RWPE1 (cell line): ENCODE measurements around the gene THRB.

ENCODE experiments used
- CTCF ChIA-PET: fragments of 350-600 bp; sonication (Branson Sonifier 250); formaldehyde crosslinking; extraction: SDS; loops from one replicate; lab custom pipeline; 2021; lab: Yijun Ruan, JAX
- POLR2A ChIA-PET: fragments of 400-600 bp; formaldehyde crosslinking; extraction: SDS; loops from one replicate; lab custom pipeline; 2020; ENCODE audit warnings: antibody characterized with exemption; ENCODE audit not compliant: low non-redundant PET; lab: Yijun Ruan, JAX
- DNase-seq: peaks from one replicate; pipeline ENCODE4 v3.0.0; 2012; ENCODE audit warnings: low spot score
- H3K27ac ChIP-seq: fragments of 450-650 bp; 2 replicates; pipeline ENCODE4 v1.5.1; 2017
- CTCF ChIP-seq: fragments of 450-650 bp; conservative IDR thresholded peaks from 2 replicates; pipeline ENCODE4 v1.5.1; 2017; ENCODE audit warnings: low read depth, mild to moderate bottlenecking

THRB gene

DNA sequence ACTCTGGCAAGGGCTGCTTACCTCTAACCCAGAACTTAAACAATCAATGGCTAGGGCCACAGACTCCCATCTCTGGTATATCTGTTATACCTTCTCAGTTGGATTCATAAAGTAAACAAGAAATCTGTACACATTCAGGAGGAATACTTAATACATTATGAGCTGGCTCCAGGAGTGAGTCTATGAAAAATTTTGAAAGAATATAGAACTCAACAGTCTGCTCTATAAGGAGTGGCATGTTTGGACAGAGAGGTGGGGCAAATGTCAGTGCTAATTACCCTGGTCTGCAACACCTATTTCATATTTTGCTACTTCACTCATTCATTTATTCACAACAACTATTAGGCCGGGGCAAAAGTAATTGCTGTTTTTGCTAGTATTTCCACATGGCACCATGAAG is 245.1 kb downstream of the THRB start:
- DNase-seq = no peak
- no peak for TF ChIP-seq CTCF
- H3K27ac ChIP-seq = no peak overlapping the region
- ChIA-PET POLR2A (no interaction called here), CTCF (no interaction called here)

DNA sequence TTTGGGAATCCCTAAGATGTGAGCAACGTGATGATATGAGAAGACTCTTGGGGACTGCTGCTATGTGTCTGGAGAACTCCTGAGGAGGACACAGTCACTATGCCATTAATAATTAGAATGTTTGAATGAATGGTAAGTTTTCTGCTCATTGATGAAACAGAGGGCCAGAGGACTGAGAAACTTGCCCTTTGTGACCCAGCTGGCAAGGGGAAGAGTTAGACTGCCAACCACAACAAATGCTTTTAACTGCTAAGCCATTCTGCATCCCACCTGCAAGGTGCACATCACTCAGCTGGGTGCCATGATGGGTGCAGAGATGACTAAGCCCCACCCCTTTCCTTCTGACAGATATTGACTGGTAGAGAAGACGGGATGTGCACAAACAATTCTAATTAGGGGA is 249.6 kb downstream of the THRB start:
- POLR2A ChIA-PET = no interaction called here
- DNase-seq = no peak
- CTCF ChIA-PET = no interaction called here
- no peak for TF ChIP-seq CTCF
- no peak overlapping the region for H3K27ac ChIP-seq

- DNase-seq = no peak
- POLR2A ChIA-PET = no interaction called here
- CTCF ChIA-PET = interaction anchor here (0.6 kb wide), 2 partner anchors 107 to 963 kb away, joined by 3 read pairs; no protein-coding TSS in a partner anchor
- no peak for TF ChIP-seq CTCF
- H3K27ac ChIP-seq = no peak overlapping the region
These were observed 250.2 kb downstream of the THRB start for GRCh38 chr3:24244491-24244890.

- POLR2A ChIA-PET = no interaction called here
- TF ChIP-seq CTCF = no peak
These were observed 252.5 kb downstream of the THRB start for GRCh38 chr3:24242012-24242698.

GRCh38 chr3:24240306-24240705 is 254.3 kb downstream of the THRB start:
- CTCF ChIA-PET = no interaction called here
- TF ChIP-seq CTCF = no peak
- POLR2A ChIA-PET = interaction anchor here (0.5 kb wide), 1 partner anchor 229 kb away, joined by 4 read pairs; no protein-coding TSS in a partner anchor
- no peak for DNase-seq
- no peak overlapping the region for H3K27ac ChIP-seq

More at GRCh38 chr3:24242012-24242698, 252.5 kb downstream of the THRB start:
- CTCF ChIA-PET = no interaction called here
- peak; percentile 64 for DNase-seq
- H3K27ac ChIP-seq = peak overlapping the region; percentile 78

DNA sequence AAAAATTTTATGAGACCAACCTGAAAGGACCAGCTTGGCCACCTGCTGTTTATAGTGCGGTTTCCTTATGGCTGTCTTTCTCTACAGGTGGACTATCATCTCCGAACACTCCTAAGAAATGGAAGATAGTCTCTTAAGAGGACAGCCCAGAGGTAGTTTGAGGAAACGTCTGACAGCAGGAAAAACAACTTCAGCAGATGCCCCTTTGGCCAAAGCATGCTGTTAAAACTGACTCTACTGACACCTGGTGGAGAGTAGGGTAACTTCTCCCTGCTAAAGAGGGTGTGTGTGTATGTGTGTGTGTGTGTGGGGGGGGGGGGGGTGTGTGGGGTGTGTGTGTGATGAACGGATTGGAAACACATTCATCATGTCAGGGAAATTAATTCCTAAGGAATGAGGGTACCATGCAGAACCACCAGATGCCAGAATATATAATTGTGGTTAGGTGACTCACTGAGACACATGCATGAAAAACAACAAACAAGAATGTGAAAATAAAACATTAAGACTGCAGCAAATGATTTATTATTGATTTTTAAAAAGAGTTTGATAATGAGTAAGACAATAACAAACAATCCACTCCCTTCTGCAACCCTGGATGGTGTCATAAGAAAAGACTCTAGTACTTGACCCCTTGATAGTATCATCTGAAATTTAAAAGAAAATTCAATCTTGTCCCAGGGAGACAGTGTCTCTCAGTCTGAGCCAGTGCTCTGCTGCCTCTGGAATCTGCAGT is 256.5 kb downstream of the THRB start:
- peak; percentile 67 for TF ChIP-seq CTCF
- ChIA-PET CTCF (interaction anchor here (0.7 kb wide), 1 partner anchor 400 kb away, joined by 3 read pairs; no protein-coding TSS in a partner anchor), POLR2A (no interaction called here)
- no peak overlapping the region for H3K27ac ChIP-seq
- peak; percentile 72 for DNase-seq
